Activated CD4-positive, alpha-beta T cell treated with anti-CD3 and anti-CD28 coated beads, Interleukin-2, amount 10 ng/mL, durations not matched to agents 7 days and 5 days (primary cell): ENCODE measurements around the gene FOXL3. TPM values are rescaled to one million over a fixed set of nuclear protein-coding genes. Genes with fewer than 3 reads are reported as not detected.
"Not testable (repeated sequence)": the region's sequence is repeated elsewhere in the genome, so short reads cannot be mapped to it uniquely, and the experiment has no call there.

Experiments
- CTCF ChIA-PET: fragments of 350-600 bp; sonication (Branson Sonifier 250); formaldehyde crosslinking; loops from one replicate; lab custom pipeline; 2021; ENCODE audit warnings: antibody characterized with exemption; lab: Charles Lee
- POLR2A ChIA-PET: fragments of 350-600 bp; sonication (Branson Sonifier 250); formaldehyde crosslinking; loops from one replicate; lab custom pipeline; 2021; ENCODE audit warnings: antibody characterized with exemption; lab: Charles Lee
- DNase-seq: peaks from one replicate; pipeline ENCODE4 v3.0.0-alpha.2; 2020
- H3K27ac Mint-ChIP-seq: one replicate; pipeline ENCODE4 v1.8.0; 2021; ENCODE audit warnings: mild to moderate bottlenecking, moderate library complexity, mixed read lengths
- H3K27me3 Mint-ChIP-seq: one replicate; pipeline ENCODE4 v1.8.0; 2021; ENCODE audit warnings: mixed read lengths
- H3K36me3 Mint-ChIP-seq: one replicate; pipeline ENCODE4 v1.8.0; 2021; ENCODE audit warnings: low read depth, mixed read lengths
- H3K4me1 Mint-ChIP-seq: one replicate; pipeline ENCODE4 v1.8.0; 2021; ENCODE audit warnings: mixed read lengths
- H3K4me3 Mint-ChIP-seq: one replicate; pipeline ENCODE4 v1.8.0; 2021; ENCODE audit warnings: mild to moderate bottlenecking, moderate library complexity, mixed read lengths
- H3K9me3 Mint-ChIP-seq: one replicate; pipeline ENCODE4 v1.8.0; 2021; ENCODE audit warnings: mixed read lengths
- total RNA-seq, 2 experiments: library from RNA; stranded (reverse); gene quantifications; one replicate each; pipeline ENCODE4 v1.2.3, GENCODE V29; 2021

The FOXL3 gene
- not detected for total RNA-seq

GRCh38 chr7:289756-290553 is at the start of gene FOXL3:
Gene FOXL3 (plus strand): TSS chr7:290170. CDS start chr7:290170, 0 bp downstream.
- H3K9me3 Mint-ChIP-seq = no peaks in the 10 kb centered on the region
- DNase-seq = no peak
- no peak within 1 kb of the TSS for H3K27ac Mint-ChIP-seq
- H3K4me1 Mint-ChIP-seq = no peaks in the 10 kb centered on the region
- no peak within 1 kb of the TSS for H3K4me3 Mint-ChIP-seq
- H3K36me3 Mint-ChIP-seq = no peaks in the 10 kb centered on the region
- peaks cover 27% of the 10 kb centered on the region for H3K27me3 Mint-ChIP-seq
- ChIA-PET POLR2A (no interaction called here), CTCF (interaction anchor here (0.6 to 1.2 kb wide), 2 partner anchors 52 to 125 kb away, joined by 3 to 4 read pairs; no protein-coding TSS in a partner anchor)

DNA sequence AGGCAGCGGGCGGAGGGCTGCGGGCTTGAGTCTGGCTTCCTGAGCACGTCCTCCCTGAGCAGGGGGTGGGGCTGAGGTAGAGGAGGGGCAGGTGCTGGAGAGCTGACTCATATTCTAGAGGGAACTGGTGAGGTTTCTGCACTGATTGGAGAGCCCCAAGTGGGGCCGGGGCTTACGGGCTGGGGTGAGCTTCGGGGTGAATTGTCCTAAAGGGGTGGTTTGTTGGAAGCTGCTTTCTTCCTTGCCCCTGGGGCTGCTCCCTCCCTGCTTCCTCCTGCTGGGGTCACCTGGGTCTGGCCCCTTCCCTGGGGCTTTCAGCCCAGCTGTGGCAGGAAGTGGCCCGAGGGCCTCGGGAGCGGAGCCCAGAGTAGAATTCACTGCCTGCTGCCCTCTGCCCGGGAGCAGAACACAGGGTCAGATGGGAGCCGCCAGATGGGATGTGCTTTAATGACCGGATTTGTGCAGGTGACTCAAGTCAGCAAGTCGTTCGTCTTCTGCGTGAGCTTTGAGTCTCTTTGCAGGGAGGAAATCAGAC is 49.0 kb upstream of the FOXL3 start:
- Mint-ChIP-seq H3K27me3 (no peaks in the 10 kb centered on the region), H3K4me1 (peaks cover 2% of the 10 kb centered on the region), H3K27ac (no peak overlapping the region), H3K9me3 (no peaks in the 10 kb centered on the region), H3K4me3 (no peak overlapping the region), H3K36me3 (no peaks in the 10 kb centered on the region)
- CTCF ChIA-PET = interaction anchor here (0.6 to 1.8 kb wide), 2 partner anchors 9 to 23 kb away, joined by 3 to 4 read pairs; no protein-coding TSS in a partner anchor
- no peak for DNase-seq
- POLR2A ChIA-PET = no interaction called here

- H3K4me3 Mint-ChIP-seq = no peak overlapping the region
- H3K27me3 Mint-ChIP-seq = no peaks in the 10 kb centered on the region
- POLR2A ChIA-PET = no interaction called here
- peaks cover 2% of the 10 kb centered on the region for H3K4me1 Mint-ChIP-seq
- H3K27ac Mint-ChIP-seq = no peak overlapping the region
- no peaks in the 10 kb centered on the region for H3K36me3 Mint-ChIP-seq
- H3K9me3 Mint-ChIP-seq = no peaks in the 10 kb centered on the region
- CTCF ChIA-PET = interaction anchor here (1.8 kb wide), 1 partner anchor 23 kb away, joined by 4 read pairs; no protein-coding TSS in a partner anchor
- no peak for DNase-seq
Observed at GRCh38 chr7:241513-241912, 48.5 kb upstream of the FOXL3 start.

DNA sequence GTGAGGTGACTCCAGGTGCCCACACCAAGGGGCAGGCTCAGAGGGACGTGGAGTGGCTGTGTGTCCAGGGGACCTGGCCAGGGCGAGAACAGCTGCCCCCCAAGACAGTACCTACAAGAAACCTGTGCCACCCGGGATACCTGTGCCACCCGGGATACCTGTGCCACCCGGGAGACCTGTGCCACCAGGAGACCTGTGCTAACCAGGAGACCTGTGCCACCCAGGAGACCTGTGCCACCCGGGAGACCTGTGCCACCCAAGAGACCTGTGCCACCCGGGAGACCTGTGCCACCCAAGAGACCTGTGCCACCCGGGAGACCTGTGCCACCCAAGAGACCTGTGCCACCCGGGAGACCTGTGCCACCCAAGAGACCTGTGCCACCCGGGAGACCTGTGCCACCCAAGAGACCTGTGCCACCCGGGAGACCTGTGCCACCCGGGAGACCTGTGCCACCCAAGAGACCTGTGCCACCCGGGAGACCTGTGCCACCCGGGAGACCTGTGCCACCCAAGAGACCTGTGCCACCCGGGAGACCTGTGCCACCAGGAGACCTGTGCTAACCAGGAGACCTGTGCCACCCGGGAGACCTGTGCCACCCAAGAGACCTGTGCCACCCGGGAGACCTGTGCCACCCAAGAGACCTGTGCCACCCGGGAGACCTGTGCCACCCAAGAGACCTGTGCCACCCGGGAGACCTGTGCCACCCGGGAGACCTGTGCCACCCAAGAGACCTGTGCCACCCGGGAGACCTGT is 47.0 kb upstream of the FOXL3 start:
- CTCF ChIA-PET, H3K4me1 Mint-ChIP-seq, POLR2A ChIA-PET: not testable (repeated sequence)

DNA sequence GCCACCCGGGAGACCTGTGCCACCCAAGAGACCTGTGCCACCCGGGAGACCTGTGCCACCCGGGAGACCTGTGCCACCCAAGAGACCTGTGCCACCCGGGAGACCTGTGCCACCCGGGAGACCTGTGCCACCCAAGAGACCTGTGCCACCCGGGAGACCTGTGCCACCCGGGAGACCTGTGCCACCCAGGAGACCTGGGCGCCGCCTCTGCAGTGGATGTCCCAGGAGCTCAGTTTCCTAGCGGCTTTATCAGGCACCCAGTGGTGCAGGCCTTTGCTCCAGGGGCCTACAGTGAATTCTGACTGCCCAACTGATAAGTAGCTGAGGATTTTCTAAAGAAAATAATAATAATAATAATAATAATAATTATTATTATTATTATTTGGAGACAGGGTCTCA is 46.4 kb upstream of the FOXL3 start:
- CTCF ChIA-PET, H3K27me3 Mint-ChIP-seq, H3K4me3 Mint-ChIP-seq, H3K4me1 Mint-ChIP-seq, H3K27ac Mint-ChIP-seq, DNase-seq, POLR2A ChIA-PET, H3K36me3 Mint-ChIP-seq, H3K9me3 Mint-ChIP-seq: not testable (repeated sequence)

More for the DNA sequence above, 47.0 kb upstream of the FOXL3 start:
- H3K9me3 Mint-ChIP-seq, H3K4me3 Mint-ChIP-seq, H3K36me3 Mint-ChIP-seq, H3K27me3 Mint-ChIP-seq, DNase-seq, H3K27ac Mint-ChIP-seq: not testable (repeated sequence)

DNA sequence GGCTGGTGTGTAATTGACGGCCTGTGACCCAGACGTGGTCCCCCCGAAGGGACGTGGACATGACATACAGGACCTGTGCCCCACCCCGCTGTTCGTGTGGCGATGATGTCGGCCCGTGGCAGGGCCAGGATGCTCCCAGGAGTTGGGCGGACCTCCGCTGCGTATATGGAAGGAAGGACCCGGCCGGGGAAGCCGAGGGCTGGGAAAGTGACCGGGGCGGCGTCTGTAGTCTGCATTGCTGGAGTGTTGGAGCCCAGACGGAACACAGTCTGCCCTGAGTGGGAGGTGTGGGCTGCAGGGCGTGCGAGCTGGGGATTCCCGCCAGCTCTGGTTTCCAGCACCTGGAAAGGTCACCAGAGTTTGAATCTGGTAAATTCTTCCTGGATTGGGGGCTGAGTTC is 45.0 kb upstream of the FOXL3 start:
- Mint-ChIP-seq H3K4me1 (peaks cover 2% of the 10 kb centered on the region), H3K27me3 (no peaks in the 10 kb centered on the region), H3K27ac (no peak overlapping the region), H3K36me3 (no peaks in the 10 kb centered on the region), H3K9me3 (no peaks in the 10 kb centered on the region), H3K4me3 (no peak overlapping the region)
- no peak for DNase-seq
- ChIA-PET CTCF (no interaction called here), POLR2A (no interaction called here)

DNA sequence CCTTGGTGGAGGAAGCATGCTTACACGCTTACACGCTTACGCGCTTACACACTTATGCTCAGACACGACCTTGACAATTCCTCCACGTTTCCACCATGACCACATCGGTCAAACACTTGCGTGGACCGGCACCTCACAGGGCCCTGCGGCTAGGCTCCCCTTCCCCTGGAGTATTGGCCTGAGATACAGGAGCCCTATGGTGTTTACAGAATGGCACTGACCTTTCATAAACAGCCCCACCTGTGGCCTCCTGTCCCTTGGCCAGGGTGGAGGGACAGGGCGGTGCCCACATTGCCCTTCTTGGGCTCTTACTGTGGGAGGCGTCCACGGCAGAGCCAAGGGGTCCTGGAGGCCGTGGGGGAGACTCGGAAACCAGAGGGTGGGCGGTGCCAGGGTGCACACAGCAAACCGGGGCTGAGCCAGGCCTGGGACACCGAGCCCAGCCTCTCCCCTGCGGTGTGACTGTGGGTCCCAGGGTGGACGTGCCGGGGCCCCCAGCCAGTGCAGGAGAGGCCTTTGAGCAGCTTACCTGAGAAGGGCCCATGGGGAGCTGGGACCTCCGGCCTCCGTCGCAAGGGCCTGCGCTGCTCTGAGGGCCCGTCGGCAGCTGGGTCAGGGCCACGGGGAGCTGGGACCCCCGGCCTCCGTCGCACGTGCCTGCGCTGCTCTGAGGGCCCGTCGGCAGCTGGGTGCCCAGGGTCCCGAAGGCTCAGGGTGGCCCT is 44.2 kb upstream of the FOXL3 start:
- no peak for DNase-seq
- H3K27me3 Mint-ChIP-seq = no peaks in the 10 kb centered on the region
- no peak overlapping the region for H3K4me3 Mint-ChIP-seq
- no peaks in the 10 kb centered on the region for H3K36me3 Mint-ChIP-seq
- H3K27ac Mint-ChIP-seq = no peak overlapping the region
- POLR2A ChIA-PET = no interaction called here
- H3K9me3 Mint-ChIP-seq = no peaks in the 10 kb centered on the region
- CTCF ChIA-PET = no interaction called here
- H3K4me1 Mint-ChIP-seq = peaks cover 2% of the 10 kb centered on the region

DNA sequence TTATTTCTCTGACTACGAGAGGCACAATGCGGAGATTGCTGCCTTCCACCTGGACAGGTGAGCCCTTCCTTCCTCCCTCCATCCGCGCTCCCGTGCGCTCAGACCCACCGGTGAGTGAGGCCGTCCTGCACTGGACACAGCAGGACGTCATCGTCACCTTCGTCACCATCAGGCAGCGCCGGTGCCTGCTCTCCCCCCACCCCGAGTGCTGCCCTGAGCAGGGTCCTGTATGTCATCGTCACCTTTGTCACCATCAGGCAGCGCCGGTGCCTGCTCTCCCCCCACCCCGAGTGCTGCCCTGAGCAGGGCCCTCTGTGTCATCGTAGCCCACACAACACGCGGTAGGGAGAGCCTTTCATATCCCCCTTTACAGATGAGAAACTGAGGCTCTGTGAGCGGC is 43.5 kb upstream of the FOXL3 start:
- H3K4me3 Mint-ChIP-seq = no peak overlapping the region
- no peak overlapping the region for H3K27ac Mint-ChIP-seq
- H3K9me3 Mint-ChIP-seq = no peaks in the 10 kb centered on the region
- peaks cover 2% of the 10 kb centered on the region for H3K4me1 Mint-ChIP-seq
- no peaks in the 10 kb centered on the region for H3K27me3 Mint-ChIP-seq
- no peak for DNase-seq
- POLR2A ChIA-PET = no interaction called here
- H3K36me3 Mint-ChIP-seq = no peaks in the 10 kb centered on the region
- CTCF ChIA-PET = no interaction called here

- ChIA-PET POLR2A (no interaction called here), CTCF (no interaction called here)
- Mint-ChIP-seq H3K4me1 (no peaks in the 10 kb centered on the region), H3K36me3 (no peaks in the 10 kb centered on the region), H3K9me3 (no peaks in the 10 kb centered on the region), H3K27me3 (no peaks in the 10 kb centered on the region), H3K27ac (no peak overlapping the region), H3K4me3 (no peak overlapping the region)
- no peak for DNase-seq
Observed at GRCh38 chr7:247181-247580, 42.8 kb upstream of the FOXL3 start.

- no peak overlapping the region for H3K27ac Mint-ChIP-seq
- no peaks in the 10 kb centered on the region for H3K4me1 Mint-ChIP-seq
- DNase-seq = no peak
- ChIA-PET CTCF (no interaction called here), POLR2A (no interaction called here)
- no peaks in the 10 kb centered on the region for H3K9me3 Mint-ChIP-seq
- H3K36me3 Mint-ChIP-seq = no peaks in the 10 kb centered on the region
- no peak overlapping the region for H3K4me3 Mint-ChIP-seq
- no peaks in the 10 kb centered on the region for H3K27me3 Mint-ChIP-seq
Observed at GRCh38 chr7:247636-248035, 42.3 kb upstream of the FOXL3 start.

- DNase-seq = no peak
- ChIA-PET CTCF (interaction anchor here (2.8 kb wide), 1 partner anchor 14 kb away, joined by 23 read pairs; no protein-coding TSS in a partner anchor), POLR2A (no interaction called here)
- Mint-ChIP-seq H3K9me3 (no peaks in the 10 kb centered on the region), H3K36me3 (no peaks in the 10 kb centered on the region), H3K27me3 (no peaks in the 10 kb centered on the region), H3K4me3 (no peak overlapping the region), H3K27ac (no peak overlapping the region), H3K4me1 (no peaks in the 10 kb centered on the region)
Observed at GRCh38 chr7:248732-249435, 41.1 kb upstream of the FOXL3 start.

DNA sequence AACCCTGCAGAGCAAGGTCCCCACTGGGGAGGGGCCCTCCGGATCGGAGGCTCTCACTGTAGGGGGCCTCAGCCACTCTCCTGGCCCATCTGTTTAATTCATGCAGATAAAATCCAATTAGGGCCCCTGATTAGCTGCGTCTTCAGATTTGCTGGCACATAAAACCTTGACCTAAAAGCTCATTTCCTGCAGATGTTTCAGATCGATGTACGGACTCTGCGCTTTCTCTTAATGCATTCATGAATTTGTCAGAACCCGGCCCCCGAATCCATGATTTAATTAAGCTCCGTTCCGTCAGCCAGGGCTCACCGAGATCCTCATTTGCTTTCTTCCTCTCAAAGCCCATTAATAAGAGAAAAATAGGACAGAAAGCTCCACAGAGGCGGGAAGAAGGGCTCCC is 40.0 kb upstream of the FOXL3 start:
- H3K27me3 Mint-ChIP-seq = no peaks in the 10 kb centered on the region
- H3K4me3 Mint-ChIP-seq = no peak overlapping the region
- ChIA-PET POLR2A (no interaction called here), CTCF (interaction anchor here (0.7 to 2.8 kb wide), 3 partner anchors 9 to 536 kb away, joined by 3 to 23 read pairs (median 3); no protein-coding TSS in a partner anchor)
- H3K27ac Mint-ChIP-seq = no peak overlapping the region
- no peaks in the 10 kb centered on the region for H3K36me3 Mint-ChIP-seq
- DNase-seq = no peak
- H3K4me1 Mint-ChIP-seq = no peaks in the 10 kb centered on the region
- H3K9me3 Mint-ChIP-seq = no peaks in the 10 kb centered on the region
